ENCODE results near the gene GAA.

- TF ChIP-seq POLR2A (IDR thresholded peaks at IDR 0.05) = no peak
- no peak for TF ChIP-seq CTCF (IDR thresholded peaks at IDR 0.05)
Measured at GRCh38 chr17:80063830-80064585, 37.4 kb upstream of the GAA start.
